ENCODE measurements around the gene PCDHGB3.

DNA sequence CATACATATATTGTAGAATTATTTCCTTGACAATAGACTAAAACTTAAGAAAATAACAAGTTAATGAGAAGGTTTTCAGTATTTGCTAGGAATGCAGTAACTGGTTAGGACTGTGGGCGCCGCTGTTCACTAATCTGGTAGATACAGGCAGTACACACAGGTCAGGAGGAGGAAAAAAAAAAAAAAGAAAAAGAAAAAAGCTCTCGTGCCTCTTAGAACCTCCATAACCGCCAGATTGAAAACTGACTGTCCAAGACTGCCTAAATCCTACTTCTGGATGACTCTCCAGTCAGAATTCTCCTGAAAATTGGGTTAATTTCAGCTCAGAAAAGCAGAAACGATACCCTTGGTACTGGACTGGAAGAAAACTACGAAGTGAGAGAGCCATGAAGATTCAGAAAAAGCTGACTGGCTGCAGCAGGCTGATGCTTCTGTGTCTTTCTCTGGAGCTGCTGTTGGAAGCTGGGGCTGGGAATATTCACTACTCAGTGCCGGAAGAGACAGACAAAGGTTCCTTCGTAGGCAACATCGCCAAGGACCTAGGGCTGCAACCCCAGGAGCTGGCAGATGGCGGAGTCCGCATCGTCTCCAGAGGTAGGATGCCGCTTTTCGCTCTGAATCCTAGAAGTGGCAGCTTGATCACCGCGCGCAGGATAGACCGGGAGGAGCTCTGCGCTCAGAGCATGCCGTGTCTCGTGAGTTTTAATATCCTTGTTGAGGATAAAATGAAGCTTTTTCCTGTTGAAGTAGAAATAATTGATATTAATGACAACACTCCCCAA lies 39.6 kb upstream of the PCDHGB3 start, which contains the start of gene PCDHGA1:
- TF ChIP-seq CTCF (IDR thresholded peaks at IDR 0.05) (peak; percentile 36), EZH2 (IDR thresholded peaks at IDR 0.05; ENCODE audit: borderline replicate concordance, insufficient read depth, low read depth, low read length, poor library complexity, severe bottlenecking) (no peak)
